NK-92 (cell line): ENCODE measurements around the gene TSC22D4.
"Not testable (repeated sequence)": the region's sequence is repeated elsewhere in the genome, so short reads cannot be mapped to it uniquely, and the experiment has no call there.

Experiments
- DNase-seq: peaks from one replicate; lab custom pipeline; 2025; ENCODE audit not compliant: unreplicated experiment; lab: John Stamatoyannopoulos, UW

TSC22D4 gene

GRCh38 chr7:100476101-100476780, 2.8 kb downstream of the TSC22D4 start:
- DNase-seq: no peak

GRCh38 chr7:100475549-100475948, 3.5 kb downstream of the TSC22D4 start:
- DNase-seq: no peak

- no peak for DNase-seq
These were observed 6.0 kb downstream of the TSC22D4 start for GRCh38 chr7:100472854-100473499.

- no peak for DNase-seq
These were observed 6.7 kb downstream of the TSC22D4 start for GRCh38 chr7:100472121-100472851.

GRCh38 chr7:100471021-100471420, 8.0 kb downstream of the TSC22D4 start:
- DNase-seq: no peak

GRCh38 chr7:100469227-100470044, 9.6 kb downstream of the TSC22D4 start:
- DNase-seq: no peak

GRCh38 chr7:100467638-100468373, 11.2 kb downstream of the TSC22D4 start:
- no peak for DNase-seq

GRCh38 chr7:100466653-100467605, 12.1 kb downstream of the TSC22D4 start:
- no peak for DNase-seq

GRCh38 chr7:100465702-100466311, 13.2 kb downstream of the TSC22D4 start:
- DNase-seq: no peak

- no peak for DNase-seq
These were observed 13.7 kb downstream of the TSC22D4 start for GRCh38 chr7:100465299-100465698.

GRCh38 chr7:100464791-100465190, 14.2 kb downstream of the TSC22D4 start:
- no peak for DNase-seq

GRCh38 chr7:100464210-100464660, 14.8 kb downstream of the TSC22D4 start, which contains the start of gene SPACDR:
TSS of gene SPACDR (minus strand) at chr7:100464260. CDS start at chr7:100464025, 235 bp downstream.
- DNase-seq: no peak

GRCh38 chr7:100457033-100457432, 22.0 kb downstream of the TSC22D4 start:
- no peak for DNase-seq

GRCh38 chr7:100456562-100456961, 22.5 kb downstream of the TSC22D4 start:
- no peak for DNase-seq

GRCh38 chr7:100455206-100455605, 23.8 kb downstream of the TSC22D4 start:
- no peak for DNase-seq

GRCh38 chr7:100453854-100454253, 25.2 kb downstream of the TSC22D4 start:
- DNase-seq: not testable (repeated sequence)

- DNase-seq: no peak
These were observed 26.5 kb downstream of the TSC22D4 start for GRCh38 chr7:100452513-100452912.

GRCh38 chr7:100449190-100449795, 29.7 kb downstream of the TSC22D4 start:
- no peak for DNase-seq
